NCI-H128 (cell line): Measurements from ENCODE around the gene ZNF827.

Source experiments
- DNase-seq: peaks from one replicate; lab custom pipeline; 2025; ENCODE audit not compliant: unreplicated experiment; lab: John Stamatoyannopoulos, UW

ZNF827 gene

DNA sequence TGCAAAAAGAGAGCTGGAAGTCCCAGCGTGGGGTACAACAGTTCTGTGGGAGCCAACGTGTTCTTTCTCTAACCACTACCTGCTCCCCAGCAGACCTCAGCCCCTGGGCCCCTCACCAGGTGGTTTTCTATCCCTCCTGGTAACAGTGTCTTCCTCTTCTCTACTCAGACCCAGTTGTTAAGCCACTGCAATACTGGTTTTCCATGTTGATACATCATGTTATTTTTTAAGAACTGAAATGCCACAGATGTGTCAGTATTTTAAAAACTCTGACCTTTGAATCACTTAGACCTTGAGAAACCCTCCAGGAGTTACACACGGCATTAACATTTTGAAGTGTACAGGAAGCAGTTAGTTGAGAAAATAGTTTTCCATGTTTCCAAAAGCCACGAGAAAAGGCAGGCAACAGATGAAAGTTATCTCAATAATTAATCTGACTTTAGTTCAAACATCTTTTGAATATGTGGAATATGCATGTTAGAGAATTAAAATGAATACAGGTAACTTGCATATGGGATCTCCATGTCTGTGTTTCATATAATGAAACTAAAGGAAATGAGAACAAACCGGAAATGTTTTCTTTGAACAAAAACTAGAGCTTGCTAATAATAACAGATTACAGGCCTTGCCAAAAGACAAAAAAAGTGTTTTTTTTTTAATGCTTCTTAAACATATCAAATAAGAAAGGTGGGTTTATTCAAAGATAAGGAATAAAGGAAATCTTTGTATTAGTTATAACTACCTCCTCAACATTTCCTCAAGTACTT is 108.8 kb downstream of the ZNF827 start:
- no peak for DNase-seq

DNA sequence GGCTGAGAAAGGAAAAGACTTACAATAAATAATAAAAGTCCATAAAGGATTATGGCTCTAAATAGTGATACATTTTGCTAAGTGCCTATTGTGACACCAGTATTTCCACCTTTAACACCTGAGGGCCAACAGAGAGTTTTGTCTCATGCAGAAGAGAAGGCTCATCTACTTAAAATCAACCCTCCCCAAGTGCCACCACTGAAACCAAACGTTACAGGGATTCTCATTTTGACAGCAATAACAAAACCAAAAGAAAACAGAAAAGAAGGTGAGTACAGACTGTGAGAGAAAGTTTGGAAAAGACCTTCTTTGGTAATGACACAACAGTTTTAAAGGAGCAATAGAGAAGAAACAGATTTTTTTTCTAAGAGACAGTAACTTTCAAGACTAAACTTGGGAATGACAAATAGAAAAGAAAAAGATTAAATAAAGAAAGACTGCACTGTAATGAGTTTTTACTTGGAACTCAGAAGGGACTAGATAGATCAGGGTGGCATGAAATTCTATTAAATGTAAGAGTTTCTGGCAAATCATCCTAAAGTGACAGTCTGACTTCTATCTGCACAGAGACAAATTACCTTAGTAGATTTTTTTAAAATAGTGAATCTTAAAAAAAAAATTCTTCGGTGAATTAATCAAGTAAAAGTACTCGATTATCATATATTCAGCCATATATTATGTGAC is 109.7 kb downstream of the ZNF827 start:
- no peak for DNase-seq

- DNase-seq: no peak
Measured at GRCh38 chr4:145827885-145828284, 110.7 kb downstream of the ZNF827 start.

DNA sequence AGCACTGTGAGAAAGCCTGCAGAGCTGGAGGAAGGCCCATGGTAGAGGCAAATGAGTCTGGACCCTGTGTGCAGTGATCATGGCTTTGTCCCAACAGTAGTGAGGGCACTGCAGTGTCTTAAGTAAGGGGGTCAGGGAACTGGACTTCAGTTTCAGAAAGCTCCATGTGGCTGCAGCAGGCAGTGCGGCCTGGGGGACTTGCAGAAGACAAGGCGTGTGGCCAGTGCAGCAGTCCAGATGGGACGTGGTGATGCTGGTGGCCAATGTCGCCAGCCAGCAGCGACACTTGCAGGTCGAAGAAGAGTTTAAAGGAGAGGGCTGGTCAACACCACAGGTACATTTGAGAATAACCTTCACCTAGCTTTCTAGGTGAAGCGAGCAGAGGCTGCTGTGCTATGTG is 113.4 kb downstream of the ZNF827 start:
- no peak for DNase-seq

DNA sequence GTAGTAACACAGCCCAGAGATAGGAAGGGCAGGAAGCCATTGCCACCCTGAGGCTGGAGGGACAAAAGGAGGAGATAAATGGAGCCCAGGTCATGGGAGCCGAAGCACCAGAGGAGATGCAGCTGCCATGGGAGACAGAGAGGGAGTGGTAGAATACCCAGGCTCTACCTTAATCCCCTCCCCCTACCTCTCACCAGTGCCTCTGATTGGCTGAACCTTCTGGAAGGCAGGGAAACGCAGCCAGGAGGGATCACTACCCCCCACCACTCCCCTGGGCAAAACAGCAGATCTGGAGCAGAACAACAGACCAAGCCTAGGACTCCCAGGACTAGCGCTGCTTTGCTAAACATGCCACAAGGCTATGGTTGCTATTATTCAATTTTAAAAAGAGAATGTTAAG is 114.2 kb downstream of the ZNF827 start:
- no peak for DNase-seq

DNA sequence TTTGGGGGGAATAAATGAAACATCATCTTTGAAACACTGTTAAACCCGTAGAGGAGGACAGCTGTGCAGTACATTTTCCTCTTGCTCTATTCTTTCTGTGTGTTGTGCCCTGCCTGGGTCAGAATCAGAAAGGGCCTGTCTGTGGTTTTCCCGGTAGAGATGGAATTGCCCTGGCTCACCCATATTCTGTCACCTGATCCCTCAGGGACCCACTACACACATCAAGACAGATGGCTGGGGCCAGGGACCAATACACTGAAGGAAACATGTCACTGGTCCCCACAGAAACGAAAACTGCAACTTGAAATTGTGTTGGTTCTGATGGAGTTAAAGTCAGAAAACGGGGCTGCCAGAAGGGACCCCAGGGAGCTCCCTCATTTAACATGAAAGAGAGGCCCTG is 114.9 kb downstream of the ZNF827 start:
- DNase-seq: no peak

DNA sequence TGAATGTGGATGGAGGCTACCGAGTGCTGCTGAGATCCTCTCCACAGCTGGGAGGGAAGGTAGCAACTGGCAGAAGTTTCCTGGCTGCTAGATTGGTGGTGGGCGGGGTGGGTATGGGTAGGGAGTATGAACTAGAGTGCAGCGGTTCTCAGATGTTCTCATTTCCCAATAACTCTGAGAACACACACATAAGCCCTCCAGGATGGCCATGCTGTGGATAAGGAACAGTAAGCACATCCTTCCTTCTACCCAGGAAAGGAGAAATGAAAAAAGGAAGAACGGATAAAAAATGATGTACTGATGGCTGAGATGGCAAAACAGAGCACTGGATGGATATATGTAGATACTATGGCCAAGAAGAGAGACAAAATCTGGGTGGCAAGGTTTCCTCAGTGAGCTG is 116.0 kb downstream of the ZNF827 start:
- no peak for DNase-seq

DNA sequence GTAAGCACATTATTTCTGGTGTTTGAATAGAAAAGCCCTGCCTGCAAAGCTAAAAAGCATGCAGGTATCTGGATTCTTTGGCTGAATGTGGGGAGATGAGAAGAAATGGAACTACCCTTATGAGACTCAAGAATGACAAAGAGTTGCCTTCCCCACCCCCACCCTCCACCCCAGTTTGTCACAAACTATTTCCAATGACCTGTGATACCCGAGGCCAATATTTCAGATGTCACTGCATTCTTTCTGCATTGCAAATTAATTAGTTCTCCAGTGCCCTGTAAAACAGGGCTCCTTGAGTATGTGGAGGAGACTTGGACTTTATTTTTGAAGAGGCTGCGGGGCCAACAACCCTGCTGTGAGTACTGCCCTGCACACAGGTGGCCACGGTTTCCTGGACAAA is 116.4 kb downstream of the ZNF827 start:
- DNase-seq: no peak

GRCh38 chr4:145821766-145822165 is 116.9 kb downstream of the ZNF827 start:
- DNase-seq: no peak

- DNase-seq: no peak
Measured at GRCh38 chr4:145820407-145820806, 118.2 kb downstream of the ZNF827 start.

DNA sequence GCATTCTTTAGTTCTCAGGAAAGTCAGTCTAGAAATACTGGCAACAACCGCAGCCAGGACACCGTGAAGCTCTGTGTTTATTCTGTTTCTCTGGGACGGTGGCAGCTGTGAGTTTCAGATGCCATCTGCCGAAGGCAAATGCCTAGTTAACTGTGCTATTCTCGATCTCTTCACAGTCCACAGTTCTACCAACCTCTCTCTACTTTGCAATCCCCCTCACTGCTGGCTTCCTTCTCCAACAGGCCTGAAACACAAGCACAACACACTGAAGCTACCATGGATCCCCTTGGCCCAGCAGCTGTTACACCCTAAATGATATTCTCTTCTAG is 118.8 kb downstream of the ZNF827 start:
- no peak for DNase-seq

GRCh38 chr4:145819101-145819852 is 119.3 kb downstream of the ZNF827 start:
- DNase-seq: no peak

GRCh38 chr4:145818011-145818410 is 120.6 kb downstream of the ZNF827 start:
- no peak for DNase-seq

DNA sequence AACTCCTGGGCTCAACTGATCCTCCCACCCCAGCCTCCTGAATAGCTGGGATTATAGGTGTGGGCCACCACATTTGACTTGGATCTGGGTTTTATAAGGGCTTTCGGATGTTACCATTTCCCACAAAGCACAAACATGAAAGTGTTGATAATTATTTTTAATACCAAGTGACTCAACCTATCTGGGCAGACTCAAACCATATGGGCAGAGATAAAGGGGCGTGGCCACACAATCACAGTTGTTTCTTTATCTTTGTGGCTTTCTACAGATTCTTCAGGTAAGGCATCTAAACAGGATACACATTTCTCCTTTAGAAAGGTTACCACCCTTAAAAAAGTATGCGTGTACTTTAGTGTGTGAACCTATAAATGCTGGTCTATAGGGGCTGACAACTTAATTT is 122.5 kb downstream of the ZNF827 start:
- no peak for DNase-seq

GRCh38 chr4:145815626-145816025 is 123.0 kb downstream of the ZNF827 start:
- DNase-seq: no peak

DNA sequence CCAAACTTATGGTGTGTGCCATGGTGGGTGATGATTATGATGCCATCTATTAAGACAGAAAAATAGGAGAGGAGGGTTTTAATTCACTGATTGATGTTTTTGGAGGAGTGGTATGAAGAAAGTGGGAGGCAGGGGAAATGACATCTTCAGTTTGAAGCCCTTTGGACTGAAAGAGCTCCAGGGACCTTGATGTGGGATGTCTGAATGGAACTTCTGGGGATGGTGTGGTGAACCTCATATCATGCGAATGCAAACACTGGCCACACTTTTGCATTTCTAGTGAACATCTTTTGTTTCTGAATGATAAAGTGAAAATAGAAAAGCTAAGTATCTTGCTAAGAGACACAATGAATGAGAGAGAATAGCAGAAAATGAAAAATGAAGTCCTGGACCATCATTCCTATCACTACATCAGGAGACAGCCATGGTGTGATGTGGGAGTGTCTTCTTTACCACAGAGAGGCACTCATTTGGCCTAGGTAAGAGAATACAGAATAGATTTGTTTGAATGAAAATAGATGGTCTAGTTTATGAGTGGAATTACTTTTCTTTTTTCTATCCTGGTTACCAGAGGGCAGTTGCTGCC is 123.5 kb downstream of the ZNF827 start:
- DNase-seq: no peak

DNA sequence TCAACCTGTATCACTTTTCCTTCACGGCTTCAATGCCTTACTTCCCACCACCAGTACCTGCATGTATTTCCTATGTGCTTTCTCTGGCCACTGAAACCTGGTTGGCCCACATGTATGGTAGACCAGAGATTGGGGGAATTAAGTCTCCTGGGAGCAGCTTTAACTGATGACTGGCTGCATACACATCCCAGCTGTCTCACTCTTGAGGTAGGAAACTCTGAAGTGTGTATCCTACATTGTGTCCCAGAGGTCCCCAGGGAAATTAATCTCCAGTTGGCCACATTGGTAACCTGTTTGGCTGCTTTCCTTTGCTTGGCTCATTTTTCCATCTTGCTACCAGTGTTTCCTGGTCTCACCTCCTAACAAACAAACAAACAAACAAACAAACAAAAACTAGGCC is 124.4 kb downstream of the ZNF827 start:
- no peak for DNase-seq

DNA sequence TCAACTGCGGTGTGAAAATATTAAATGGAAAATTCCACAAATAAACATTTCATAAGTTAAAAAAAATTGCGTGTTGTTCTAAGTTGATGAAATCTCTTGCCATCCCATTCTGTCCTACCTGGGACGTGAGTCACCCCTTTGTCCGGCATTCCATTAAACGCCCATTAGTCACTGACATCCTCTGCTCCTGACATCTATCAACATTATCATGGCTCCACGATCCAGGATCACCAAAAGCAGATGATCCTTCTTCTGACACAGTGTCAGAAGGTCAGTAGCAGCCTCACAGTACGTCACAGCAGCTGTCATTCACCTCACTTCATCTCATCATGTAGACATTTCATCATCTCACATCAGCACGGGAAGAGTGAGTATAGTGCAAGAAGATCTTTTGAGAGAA is 125.7 kb downstream of the ZNF827 start:
- no peak for DNase-seq

- DNase-seq: no peak
Measured at GRCh38 chr4:145808848-145809512, 129.6 kb downstream of the ZNF827 start.

DNA sequence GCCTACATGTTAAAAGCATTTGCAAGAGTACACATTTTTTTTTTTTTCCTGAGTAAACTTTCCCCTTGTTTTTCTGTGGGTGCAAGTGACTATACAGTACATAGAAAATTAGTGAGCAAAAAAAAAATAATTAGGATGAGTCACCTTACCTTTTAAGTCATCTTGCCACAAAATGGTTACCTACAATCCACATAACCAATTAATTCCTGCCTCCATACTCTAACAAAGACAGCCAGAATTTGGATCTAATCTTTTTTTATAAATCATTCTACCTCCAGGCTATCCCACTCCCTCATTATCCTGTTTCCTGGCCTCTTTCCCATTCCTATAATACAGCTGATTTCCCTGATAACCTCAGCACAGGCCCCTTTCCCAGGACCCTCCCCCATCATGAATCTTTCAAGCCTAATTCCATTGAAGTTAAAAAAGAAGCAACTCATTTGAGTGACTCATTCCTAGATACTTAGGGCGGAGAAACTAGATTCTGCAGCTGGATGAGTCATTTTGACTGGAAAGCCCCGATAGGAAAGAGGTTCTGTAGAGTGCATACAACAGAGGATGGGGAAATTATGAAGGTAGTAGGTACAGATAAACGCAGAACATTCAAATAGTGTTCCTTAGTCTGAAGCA is 130.5 kb downstream of the ZNF827 start:
- DNase-seq: no peak

GRCh38 chr4:145805490-145805889 is 133.1 kb downstream of the ZNF827 start:
- no peak for DNase-seq
